Transverse colon (tissue), 4 donors: ENCODE data around the gene ABTB2.

ENCODE experiments used
- CTCF ChIP-seq, 5 experiments: fragments of 200-600 bp in 3 of 5; fragments of 450-650 bp in 2 of 5; sonication (generic) in 3 of 5; IDR thresholded peaks; 1 replicate in 2 of 5; 2 replicates in 3 of 5; pipeline ENCODE4 v1.5.1; 2016 to 2017; ENCODE audit warnings: antibody characterized with exemption in 5 of 5, inconsistent platforms in 3 of 5, mild to moderate bottlenecking in 2 of 5, moderate library complexity in 1 of 5
- EP300 ChIP-seq: sonication (generic); formaldehyde crosslinking; IDR thresholded peaks from one replicate; pipeline ENCODE4 v1.6.1; 2017; ENCODE audit warnings: antibody characterized with exemption, low read depth
- POLR2A ChIP-seq: fragments of 450-650 bp; IDR thresholded peaks from one replicate; pipeline ENCODE4 v1.6.1; 2016; ENCODE audit warnings: antibody characterized with exemption, mild to moderate bottlenecking, moderate library complexity
- POLR2AphosphoS5 ChIP-seq, 3 donors: sonication (generic); formaldehyde crosslinking; IDR thresholded peaks; one replicate each; pipeline ENCODE4 v1.6.1; 2016; ENCODE audit warnings: antibody characterized with exemption in 3 of 3

- TF ChIP-seq CTCF (IDR thresholded peaks at IDR 0.05): no peak
- TF ChIP-seq POLR2AphosphoS5 (IDR thresholded peaks at IDR 0.05): no peak
- no peak for TF ChIP-seq EP300
- no peak for TF ChIP-seq POLR2A
These were observed 46.5 kb upstream of the ABTB2 start for GRCh38 chr11:34404280-34404679.
